ENCODE data around the gene HOXD3. TPM values are rescaled to one million over a fixed set of nuclear protein-coding genes. Genes with fewer than 3 reads are reported as not detected.
A peak's percentile ranks its signal among the peaks of the same experiment; 100 is the strongest.

HOXD3 gene
- total RNA-seq, 1 donor from 2014 or later, result 25.4 TPM

DNA sequence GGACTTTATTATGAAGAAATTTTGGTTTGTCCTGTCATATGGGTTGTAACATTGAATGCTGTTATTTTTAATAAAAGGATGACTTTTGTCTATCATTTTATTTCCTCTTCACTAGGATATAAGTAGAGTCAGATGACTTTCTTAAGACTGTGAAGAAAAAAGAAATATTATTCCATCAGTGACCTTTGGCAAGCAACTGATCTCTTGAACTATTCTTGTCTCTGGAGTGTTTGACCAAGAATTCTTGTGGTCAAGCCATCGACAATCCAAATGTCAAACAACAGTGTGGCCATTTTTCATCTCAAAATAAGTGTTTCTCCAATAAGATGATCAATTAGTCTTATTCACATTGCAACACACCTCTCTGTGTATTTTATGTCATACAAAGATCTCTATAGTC lies 56.3 kb downstream of the HOXD3 start:
- TF ChIP-seq, protein P1, sequence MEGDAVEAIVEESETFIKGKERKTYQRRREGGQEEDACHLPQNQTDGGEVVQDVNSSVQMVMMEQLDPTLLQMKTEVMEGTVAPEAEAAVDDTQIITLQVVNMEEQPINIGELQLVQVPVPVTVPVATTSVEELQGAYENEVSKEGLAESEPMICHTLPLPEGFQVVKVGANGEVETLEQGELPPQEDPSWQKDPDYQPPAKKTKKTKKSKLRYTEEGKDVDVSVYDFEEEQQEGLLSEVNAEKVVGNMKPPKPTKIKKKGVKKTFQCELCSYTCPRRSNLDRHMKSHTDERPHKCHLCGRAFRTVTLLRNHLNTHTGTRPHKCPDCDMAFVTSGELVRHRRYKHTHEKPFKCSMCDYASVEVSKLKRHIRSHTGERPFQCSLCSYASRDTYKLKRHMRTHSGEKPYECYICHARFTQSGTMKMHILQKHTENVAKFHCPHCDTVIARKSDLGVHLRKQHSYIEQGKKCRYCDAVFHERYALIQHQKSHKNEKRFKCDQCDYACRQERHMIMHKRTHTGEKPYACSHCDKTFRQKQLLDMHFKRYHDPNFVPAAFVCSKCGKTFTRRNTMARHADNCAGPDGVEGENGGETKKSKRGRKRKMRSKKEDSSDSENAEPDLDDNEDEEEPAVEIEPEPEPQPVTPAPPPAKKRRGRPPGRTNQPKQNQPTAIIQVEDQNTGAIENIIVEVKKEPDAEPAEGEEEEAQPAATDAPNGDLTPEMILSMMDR (conservative IDR thresholded peaks at IDR 0.05), result no peak
- Mint-ChIP-seq H3K9me3 (no peaks in the 10 kb centered on the region), H3K27ac (no peak overlapping the region), H3K27me3 (peaks cover 25% of the 10 kb centered on the region), H3K4me3 (no peak overlapping the region), H3K36me3 (no peaks in the 10 kb centered on the region), H3K4me1 (ENCODE audit: unreplicated experiment) (no peaks in the 10 kb centered on the region)
- no peak for DNase-seq (ENCODE audit: extremely low spot score, unreplicated experiment)

Small RNA genes within 50 kb of the gene (microRNA-seq; reads per million reads assigned to microRNA genes)
- 144 reads per million, percentile 66 among the genes with 10 or more reads in this experiment for gene MIR10B

Other genes starting within 250 kb of the HOXD3 start
- 26.4 and 33.7 TPM in 2 replicates for gene LNPK, start 155.0 kb upstream of the HOXD3 start, total RNA-seq (ENCODE audit: low replicate concordance)
- 0.10 TPM in 1 of 2 replicates, not detected in the other for gene EVX2, start 73.3 kb upstream of the HOXD3 start, total RNA-seq (ENCODE audit: low replicate concordance)
- 0.31 and 0.43 TPM in 2 replicates for gene HOXD13, start 64.6 kb upstream of the HOXD3 start, total RNA-seq (ENCODE audit: low replicate concordance)
- not detected in 2 replicates for gene HOXD12, start 57.5 kb upstream of the HOXD3 start, total RNA-seq (ENCODE audit: low replicate concordance)
- gene HOXD11, start 50.0 kb upstream of the HOXD3 start, total RNA-seq (ENCODE audit: low replicate concordance), result 0.21 and 1.1 TPM in 2 replicates
- 0.19 and 0.56 TPM in 2 replicates for gene HOXD10, start 40.5 kb upstream of the HOXD3 start, total RNA-seq (ENCODE audit: low replicate concordance)
- gene HOXD9, start 34.6 kb upstream of the HOXD3 start, total RNA-seq (ENCODE audit: low replicate concordance), result 0.19 and 1.5 TPM in 2 replicates
- 2.8 TPM in 1 of 2 replicates, not detected in the other for gene HOXD8, start 27.6 kb upstream of the HOXD3 start, total RNA-seq (ENCODE audit: low replicate concordance)
- 37.0 TPM in 1 of 2 replicates, not detected in the other for gene HOXD4, start 5.8 kb upstream of the HOXD3 start, total RNA-seq (ENCODE audit: low replicate concordance)
- 7.7 TPM in 1 of 2 replicates, not detected in the other for gene HOXD1, start 31.4 kb downstream of the HOXD3 start, total RNA-seq (ENCODE audit: low replicate concordance)
- 30.2 TPM in 2 replicates for gene MTX2, start 112.1 kb downstream of the HOXD3 start, total RNA-seq (ENCODE audit: low replicate concordance)